ENCODE measurements around the gene OR6B1.
"Not testable (repeated sequence)": the region's sequence is repeated elsewhere in the genome, so short reads cannot be mapped to it uniquely, and the experiment has no call there.

The OR6B1 gene

GRCh38 chr7:144006029-144006691 is 6.0 kb downstream of the OR6B1 start:
- DNase-seq (ENCODE audit: low read depth): no peak

- DNase-seq (ENCODE audit: low read depth): no peak
Measured at GRCh38 chr7:144006692-144007042, 6.5 kb downstream of the OR6B1 start.

DNA sequence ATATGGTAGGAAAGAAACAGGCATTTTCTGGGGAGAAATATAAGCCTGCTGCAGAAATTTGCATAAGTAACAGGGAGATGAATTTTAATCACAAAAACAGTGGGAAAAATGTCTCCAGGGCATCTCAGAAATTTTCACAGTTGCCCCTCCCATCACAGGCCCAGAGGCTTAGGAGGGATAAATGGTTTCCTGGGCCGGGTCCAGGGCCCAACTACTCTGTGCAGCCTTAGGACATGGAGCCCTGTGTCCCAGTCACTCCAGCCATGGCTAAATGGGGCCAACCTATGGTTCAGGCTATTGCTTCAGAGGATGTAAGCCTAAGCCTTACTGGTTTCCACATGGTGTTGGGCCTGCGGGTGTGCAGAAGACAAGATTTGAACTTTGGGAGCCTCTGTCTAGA is 9.2 kb downstream of the OR6B1 start:
- no peak for DNase-seq (ENCODE audit: low read depth)

DNA sequence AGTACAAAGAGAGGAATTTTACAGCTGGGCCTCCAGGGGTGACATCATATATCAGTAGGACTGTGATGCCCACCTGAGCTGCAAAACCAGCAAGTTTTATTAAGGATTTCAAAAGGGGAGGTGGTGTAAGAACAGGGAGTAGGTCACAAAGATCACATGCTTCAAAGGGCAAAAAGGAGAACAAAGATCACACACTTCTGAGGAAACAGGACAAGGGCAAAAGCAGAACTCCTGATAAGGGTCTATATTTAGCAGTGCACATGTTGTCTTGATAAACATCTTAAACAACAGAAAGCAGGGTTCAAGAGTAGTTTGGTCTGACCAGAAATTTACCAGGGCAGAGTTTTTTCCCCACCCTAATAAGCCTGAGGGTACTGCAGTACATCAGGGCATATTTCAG is 9.9 kb downstream of the OR6B1 start:
- DNase-seq (ENCODE audit: low read depth): not testable (repeated sequence)

- not testable (repeated sequence) for DNase-seq (ENCODE audit: low read depth)
Measured at GRCh38 chr7:144010821-144011220, 10.7 kb downstream of the OR6B1 start.

GRCh38 chr7:144011458-144012230 is 11.5 kb downstream of the OR6B1 start:
- DNase-seq (ENCODE audit: low read depth): no peak

- DNase-seq (ENCODE audit: low read depth): no peak
Measured at GRCh38 chr7:144018065-144018464, 17.9 kb downstream of the OR6B1 start.

- no peak for DNase-seq (ENCODE audit: low read depth)
Measured at GRCh38 chr7:144019457-144019856, 19.3 kb downstream of the OR6B1 start.

GRCh38 chr7:144020340-144020739 is 20.2 kb downstream of the OR6B1 start:
- no peak for DNase-seq (ENCODE audit: low read depth)

DNA sequence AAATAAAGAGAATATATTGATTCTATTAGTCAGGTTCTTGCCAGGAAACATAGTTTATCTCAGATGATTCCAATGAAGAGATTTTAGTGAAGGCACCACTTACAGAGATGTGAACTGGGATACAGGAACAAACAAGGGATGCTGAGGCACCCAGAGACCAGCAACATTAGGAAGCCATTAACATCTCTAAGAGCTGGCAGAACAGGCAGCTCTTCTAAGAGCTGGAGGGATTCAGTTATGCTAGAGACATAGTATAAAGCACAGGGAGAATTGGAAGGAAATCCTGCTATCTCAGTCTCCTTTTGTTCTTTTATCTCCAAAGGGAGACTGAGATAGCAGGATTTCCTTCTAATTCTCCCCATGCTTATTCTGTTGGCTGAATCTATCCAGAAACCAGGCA is 22.0 kb downstream of the OR6B1 start:
- no peak for DNase-seq (ENCODE audit: low read depth)

- DNase-seq (ENCODE audit: low read depth): no peak
Measured at GRCh38 chr7:144023171-144023827, 23.2 kb downstream of the OR6B1 start.

DNA sequence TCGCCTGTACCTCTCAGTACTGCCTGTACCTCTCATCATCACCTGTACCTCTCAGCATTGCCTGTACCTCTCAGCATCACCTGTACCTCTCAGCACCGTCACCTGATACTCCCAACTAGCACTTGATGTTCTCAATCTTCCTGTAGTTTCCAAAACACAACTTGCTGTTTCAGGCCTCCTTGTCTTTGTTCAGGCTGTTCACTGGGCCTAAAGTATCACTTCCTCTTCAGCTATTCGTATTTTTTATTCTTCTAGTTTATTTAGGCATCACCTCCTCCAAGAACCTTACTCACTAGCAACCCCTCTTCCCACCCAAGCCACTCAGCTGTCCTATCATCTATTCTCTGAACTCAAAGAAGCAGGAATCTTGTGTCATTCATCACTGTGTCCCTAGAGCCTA is 24.1 kb downstream of the OR6B1 start:
- no peak for DNase-seq (ENCODE audit: low read depth)

DNA sequence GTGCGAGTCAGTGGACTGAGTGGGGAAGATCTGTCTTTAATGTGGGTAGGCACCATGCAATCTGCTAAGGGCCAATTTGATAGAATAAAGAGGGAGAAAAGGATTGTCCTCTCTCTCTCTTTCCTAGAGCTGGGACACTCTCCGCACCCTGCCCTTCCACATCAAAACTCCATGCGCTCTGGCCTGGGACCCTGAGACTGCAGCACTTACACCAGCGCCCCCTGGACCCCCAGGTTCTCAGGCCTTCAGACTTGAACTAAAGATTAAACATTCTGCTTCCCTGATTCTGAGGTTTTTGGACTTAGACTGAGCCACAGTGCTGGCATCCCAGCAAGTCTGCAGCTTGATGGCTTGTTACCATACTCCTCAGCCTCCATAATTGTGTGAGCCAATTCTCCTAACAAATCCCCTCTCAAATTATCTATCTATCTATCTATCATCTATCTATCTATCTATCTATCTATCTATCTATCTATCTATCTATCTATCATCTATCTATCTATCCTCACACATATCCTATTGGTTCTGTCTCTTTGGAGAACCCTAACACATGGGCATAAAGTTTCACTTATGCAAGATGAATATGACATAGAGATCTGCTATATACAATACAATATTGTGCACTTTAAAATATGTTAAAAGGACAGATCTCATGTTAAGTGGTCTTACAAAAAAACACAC is 26.2 kb downstream of the OR6B1 start:
- no peak for DNase-seq (ENCODE audit: low read depth)

DNA sequence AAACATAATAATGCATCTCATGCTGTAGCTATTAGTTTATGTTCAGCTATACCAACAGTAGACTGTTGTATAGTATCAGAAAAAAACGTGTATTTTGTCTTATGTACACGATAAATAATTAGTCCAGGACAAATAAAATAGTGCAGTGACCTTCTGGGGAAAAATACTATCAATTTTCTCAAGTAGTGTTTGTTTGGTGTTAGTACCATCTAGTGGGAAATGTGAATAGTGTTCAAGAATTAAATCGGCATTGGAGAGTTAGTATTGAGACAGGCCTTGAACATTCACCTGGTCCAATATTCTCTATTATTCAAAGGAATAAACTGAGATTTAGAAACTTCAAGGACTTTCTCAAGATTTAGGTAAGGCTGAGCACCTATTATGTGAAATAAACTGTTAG is 26.9 kb downstream of the OR6B1 start:
- no peak for DNase-seq (ENCODE audit: low read depth)

DNA sequence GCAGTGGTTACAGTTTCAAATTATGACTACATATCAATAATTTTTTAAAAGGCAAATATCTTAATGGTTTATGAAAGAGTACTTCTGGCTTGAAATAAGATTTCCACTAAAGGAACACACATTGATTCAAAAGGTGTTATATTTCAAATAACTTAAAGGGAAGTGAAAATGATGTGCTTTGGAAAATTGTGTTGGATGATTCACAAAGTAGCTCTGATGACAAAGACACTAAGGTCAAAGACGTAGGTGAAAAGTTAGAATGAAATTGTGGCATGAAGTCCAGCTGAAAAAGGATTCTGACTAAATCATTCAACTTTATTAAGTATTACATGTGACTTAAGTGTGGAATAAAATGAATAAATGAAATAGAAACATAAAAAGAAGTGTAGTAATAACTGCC is 27.9 kb downstream of the OR6B1 start:
- DNase-seq (ENCODE audit: low read depth): no peak

- DNase-seq (ENCODE audit: low read depth): no peak
Measured at GRCh38 chr7:144028547-144028946, 28.4 kb downstream of the OR6B1 start.

GRCh38 chr7:144032516-144032915 is 32.4 kb downstream of the OR6B1 start:
- DNase-seq (ENCODE audit: low read depth): no peak

GRCh38 chr7:144032985-144033709 is 33.0 kb downstream of the OR6B1 start:
- no peak for DNase-seq (ENCODE audit: low read depth)

DNA sequence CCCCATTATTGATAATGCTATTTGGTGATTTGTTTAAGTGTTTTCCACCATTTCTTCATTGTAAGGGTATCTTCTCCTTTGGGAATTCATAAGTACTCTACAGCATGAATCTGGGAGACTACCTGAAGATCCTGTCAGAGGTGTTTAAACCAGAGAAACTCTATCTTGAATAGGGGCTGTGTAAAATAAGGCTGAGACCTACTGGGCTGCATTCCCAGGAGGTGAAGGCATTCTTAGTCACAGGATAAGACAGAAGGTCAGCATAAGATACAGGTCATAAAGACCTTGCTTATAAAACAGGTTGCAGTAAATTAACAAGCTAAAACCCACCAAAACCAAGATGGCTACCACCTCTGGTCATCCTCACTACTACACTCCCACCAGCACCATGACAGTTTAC is 35.3 kb downstream of the OR6B1 start:
- no peak for DNase-seq (ENCODE audit: low read depth)

GRCh38 chr7:144036302-144036885 is 36.3 kb downstream of the OR6B1 start:
- no peak for DNase-seq (ENCODE audit: low read depth)

GRCh38 chr7:144037414-144038035 is 37.4 kb downstream of the OR6B1 start:
- DNase-seq (ENCODE audit: low read depth): no peak
